H1 (cell line): ENCODE data around the gene SH3PXD2A. TPM values are rescaled to one million over a fixed set of nuclear protein-coding genes. Genes with fewer than 3 reads are reported as not detected.

Experiments
- CHD2 ChIP-seq: IDR thresholded peaks from 2 replicates; pipeline ENCODE4 v1.6.1; 2012; ENCODE audit warnings: low read length, improper control_type of control experiment
- CTCF ChIP-seq, 3 experiments: IDR thresholded peaks; 1 replicate in 2 of 3; 2 replicates in 1 of 3; pipeline versions ENCODE4 v1.5.1 to v1.6.1; 2011; ENCODE audit warnings: low read length in 3 of 3, mild to moderate bottlenecking in 3 of 3, inconsistent platforms in 2 of 3, low read depth in 1 of 3, moderate library complexity in 1 of 3; ENCODE audit not compliant: insufficient read depth in 1 of 3; ENCODE audit errors: control extremely low read depth in 1 of 3
- KDM1A ChIP-seq: fragments of 200-600, 300-600 bp; sonication (generic); IDR thresholded peaks from 2 replicates; pipeline ENCODE4 v1.7.1; 2016; ENCODE audit warnings: mild to moderate bottlenecking, low read length, borderline replicate concordance
- NRF1 ChIP-seq: IDR thresholded peaks from 2 replicates; pipeline ENCODE4 v1.6.1; 2011; ENCODE audit warnings: mild to moderate bottlenecking, low read depth, low read length, improper control_type of control experiment
- SAP30 ChIP-seq: fragments of 300-600 bp; sonication (generic); IDR thresholded peaks from 2 replicates; pipeline ENCODE4 v1.7.1; 2012; ENCODE audit warnings: low read length, moderate library complexity, mild to moderate bottlenecking, inconsistent platforms; ENCODE audit not compliant: insufficient read depth, insufficient replicate concordance
- polyA plus RNA-seq, 7 experiments: library from polyadenylated mRNA; depleted of rRNA in 3 of 7; stranded (reverse) in 5 of 7; unstranded in 2 of 7; fragments of >200 nt in 5 of 7; fragments of 200-250 nt in 2 of 7; gene quantifications; 1 replicate in 5 of 7; 2 replicates in 1 of 7; 4 replicates in 1 of 7; pipeline versions ENCODE4 v1.2.1 to v1.2.3, GENCODE V29; 2011 to 2013; ENCODE audit warnings: missing spikeins in 2 of 7, mixed read lengths in 2 of 7
- total RNA-seq: library from RNA; stranded (reverse); fragmentation: NEBNext Ultra II Directional; extraction: Animal tissue kit (Norgen Biotek cat#: 25700); gene quantifications from 2 replicates; pipeline ENCODE4 v1.2.1, GENCODE V29; 2021

SH3PXD2A gene
- total and polyA plus RNA-seq, 2 of the 8 experiments (the other 6 are each of a cell fraction or from before 2014, with no cell fraction given): 5.4 to 16.3 TPM

GRCh38 chr10:103780242-103781149 is 74.9 kb downstream of the SH3PXD2A start (continued):
- TF ChIP-seq CHD2 (no peak), NRF1 (no peak), KDM1A (no peak), CTCF (IDR thresholded peaks at IDR 0.05; ENCODE audit: control extremely low read depth in 1 of 3, insufficient read depth in 1 of 3, low read depth in 1 of 3, low read length in 3 of 3) (no peak), SAP30 (no peak)
